Measurements from ENCODE around the gene BMPR1A.
A peak's percentile ranks its signal among the peaks of the same experiment; 100 is the strongest.

BMPR1A gene

DNA sequence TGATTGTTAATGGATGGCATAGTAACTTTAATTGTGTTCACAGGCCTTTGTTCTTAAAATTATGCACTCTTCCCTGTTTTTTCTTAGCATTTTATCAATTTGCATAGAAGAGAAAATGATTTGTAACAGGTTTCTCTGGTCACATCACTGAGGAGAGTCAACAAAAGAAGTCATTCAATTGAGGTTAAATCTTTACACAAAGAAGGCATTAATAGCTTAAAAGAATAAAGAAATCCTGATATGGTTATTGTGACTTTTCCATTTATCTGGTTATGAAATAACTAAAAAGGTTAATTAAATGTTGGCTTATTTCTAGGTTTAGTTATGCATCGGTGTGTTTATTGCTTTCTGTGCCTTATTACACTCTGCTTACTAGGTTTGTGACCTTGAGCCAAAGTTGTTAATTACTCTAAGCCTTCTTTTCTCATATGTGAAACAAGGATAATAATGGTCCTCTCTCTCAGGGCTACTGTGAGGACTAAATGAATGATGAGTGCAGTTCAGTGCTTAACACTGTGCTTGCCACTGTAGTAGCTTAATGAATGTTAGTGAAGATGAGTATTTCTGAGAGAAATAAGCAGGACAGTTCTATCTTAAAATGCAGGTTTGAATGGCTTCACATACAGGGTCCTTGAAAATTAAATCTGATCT is 12.1 kb downstream of the BMPR1A start:
- Histone ChIP-seq H3K36me3 (ENCODE audit: low read depth) (no peaks in the 10 kb centered on the region), H3K27me3 (ENCODE audit: insufficient read depth, poor library complexity, severe bottlenecking) (no peaks in the 10 kb centered on the region), H3K4me3 (ENCODE audit: severe bottlenecking) (no peak overlapping the region), H3K27ac (ENCODE audit: poor library complexity, severe bottlenecking) (no peak overlapping the region), H3K4me1 (ENCODE audit: insufficient read depth, poor library complexity, severe bottlenecking) (no peaks in the 10 kb centered on the region), H3K9me3 (ENCODE audit: severe bottlenecking) (no peaks in the 10 kb centered on the region)
- ATAC-seq (ENCODE audit: low read depth) (no peak), DNase-seq (ENCODE audit: low spot score) (no peak)
- TF ChIP-seq, protein P1, sequence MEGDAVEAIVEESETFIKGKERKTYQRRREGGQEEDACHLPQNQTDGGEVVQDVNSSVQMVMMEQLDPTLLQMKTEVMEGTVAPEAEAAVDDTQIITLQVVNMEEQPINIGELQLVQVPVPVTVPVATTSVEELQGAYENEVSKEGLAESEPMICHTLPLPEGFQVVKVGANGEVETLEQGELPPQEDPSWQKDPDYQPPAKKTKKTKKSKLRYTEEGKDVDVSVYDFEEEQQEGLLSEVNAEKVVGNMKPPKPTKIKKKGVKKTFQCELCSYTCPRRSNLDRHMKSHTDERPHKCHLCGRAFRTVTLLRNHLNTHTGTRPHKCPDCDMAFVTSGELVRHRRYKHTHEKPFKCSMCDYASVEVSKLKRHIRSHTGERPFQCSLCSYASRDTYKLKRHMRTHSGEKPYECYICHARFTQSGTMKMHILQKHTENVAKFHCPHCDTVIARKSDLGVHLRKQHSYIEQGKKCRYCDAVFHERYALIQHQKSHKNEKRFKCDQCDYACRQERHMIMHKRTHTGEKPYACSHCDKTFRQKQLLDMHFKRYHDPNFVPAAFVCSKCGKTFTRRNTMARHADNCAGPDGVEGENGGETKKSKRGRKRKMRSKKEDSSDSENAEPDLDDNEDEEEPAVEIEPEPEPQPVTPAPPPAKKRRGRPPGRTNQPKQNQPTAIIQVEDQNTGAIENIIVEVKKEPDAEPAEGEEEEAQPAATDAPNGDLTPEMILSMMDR (IDR thresholded peaks at IDR 0.05; ENCODE audit: poor library complexity, severe bottlenecking), result no peak

DNA sequence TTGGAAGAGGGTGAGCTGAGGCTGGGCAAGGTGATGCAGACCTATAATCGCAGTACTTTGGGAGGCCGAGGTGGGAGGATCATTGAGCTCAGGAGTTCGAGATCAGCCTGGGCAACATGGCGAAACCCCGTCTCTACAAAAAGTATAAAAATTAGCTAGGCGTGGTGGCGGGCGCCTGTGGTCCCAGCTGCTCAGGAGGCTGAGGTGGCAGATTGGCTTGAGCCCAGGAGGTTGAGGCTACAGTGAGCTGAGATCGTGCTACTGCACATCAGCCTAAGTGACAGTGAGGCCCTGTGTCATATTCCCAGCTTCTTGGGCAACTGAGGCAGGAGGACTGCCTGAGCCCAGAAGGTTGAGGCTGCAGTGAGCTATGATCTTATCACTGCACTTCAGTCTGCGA is 13.6 kb downstream of the BMPR1A start:
- Histone ChIP-seq H3K9me3 (ENCODE audit: severe bottlenecking) (no peaks in the 10 kb centered on the region), H3K27me3 (ENCODE audit: insufficient read depth, poor library complexity, severe bottlenecking) (no peaks in the 10 kb centered on the region), H3K4me1 (ENCODE audit: insufficient read depth, poor library complexity, severe bottlenecking) (peaks cover 3% of the 10 kb centered on the region), H3K27ac (ENCODE audit: poor library complexity, severe bottlenecking) (no peak overlapping the region), H3K36me3 (ENCODE audit: low read depth) (no peaks in the 10 kb centered on the region), H3K4me3 (ENCODE audit: severe bottlenecking) (no peak overlapping the region)
- ATAC-seq (ENCODE audit: low read depth), result no peak
- no peak for DNase-seq (ENCODE audit: low spot score)
- TF ChIP-seq, protein P1 (IDR thresholded peaks at IDR 0.05; ENCODE audit: poor library complexity, severe bottlenecking), result no peak

DNA sequence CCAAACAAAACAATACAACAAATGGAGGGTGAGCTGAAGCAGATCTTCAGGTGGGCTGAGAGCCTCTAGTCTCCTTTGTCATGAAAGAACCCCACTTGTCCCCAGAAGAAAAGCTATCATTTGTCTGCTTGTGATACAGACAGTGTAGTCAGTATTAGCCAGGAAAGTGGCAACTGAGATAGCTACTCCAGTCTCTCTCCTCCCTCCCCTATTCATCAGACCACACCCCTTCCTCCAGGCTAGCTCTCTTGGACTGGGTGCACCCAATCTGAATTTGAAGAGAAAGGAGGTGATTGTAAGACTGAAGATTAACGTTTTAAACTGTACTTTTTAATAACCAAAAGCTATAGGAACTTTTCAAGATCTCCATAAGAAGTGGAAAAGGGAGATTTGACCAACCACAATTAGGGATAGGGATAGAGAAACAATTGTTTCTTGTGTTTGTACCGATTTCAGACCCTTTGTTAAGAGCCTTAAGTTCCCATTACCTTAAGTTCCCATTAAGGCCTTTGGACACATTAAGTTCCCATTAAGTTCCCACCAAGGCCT is 14.1 kb downstream of the BMPR1A start:
- DNase-seq (ENCODE audit: low spot score) (no peak), ATAC-seq (ENCODE audit: low read depth) (peak; percentile 57; the same call in 2 of the 3 replicates)
- Histone ChIP-seq H3K4me1 (ENCODE audit: insufficient read depth, poor library complexity, severe bottlenecking) (peaks cover 3% of the 10 kb centered on the region), H3K36me3 (ENCODE audit: low read depth) (no peaks in the 10 kb centered on the region), H3K9me3 (ENCODE audit: severe bottlenecking) (no peaks in the 10 kb centered on the region), H3K4me3 (ENCODE audit: severe bottlenecking) (no peak overlapping the region), H3K27ac (ENCODE audit: poor library complexity, severe bottlenecking) (no peak overlapping the region), H3K27me3 (ENCODE audit: insufficient read depth, poor library complexity, severe bottlenecking) (no peaks in the 10 kb centered on the region)
- TF ChIP-seq, protein P1 (IDR thresholded peaks at IDR 0.05; ENCODE audit: poor library complexity, severe bottlenecking), result no peak

DNA sequence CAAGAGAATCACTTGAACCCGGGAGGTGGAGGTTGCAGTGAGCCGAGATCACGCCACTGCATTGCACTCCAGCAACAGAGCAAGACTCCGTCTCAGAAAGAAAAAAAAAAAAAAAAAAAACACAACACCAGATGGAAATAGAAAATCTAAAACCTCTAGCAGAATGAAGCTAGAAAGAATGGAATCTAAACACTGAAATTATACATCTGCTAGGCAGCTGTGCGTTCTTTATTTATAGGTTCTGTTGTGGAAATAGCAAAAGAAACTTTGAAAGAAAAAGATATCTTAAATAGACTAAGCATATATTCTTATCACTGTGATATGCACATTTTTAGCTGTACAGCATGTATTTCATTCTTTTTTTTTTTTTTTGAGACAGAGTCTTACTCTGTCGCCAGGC is 17.1 kb downstream of the BMPR1A start:
- DNase-seq (ENCODE audit: low spot score) (no peak), ATAC-seq (ENCODE audit: low read depth) (no peak)
- no peaks in the 10 kb centered on the region for H3K9me3 ChIP-seq (ENCODE audit: severe bottlenecking)
- TF ChIP-seq, protein P1 (IDR thresholded peaks at IDR 0.05; ENCODE audit: poor library complexity, severe bottlenecking), result no peak
- peaks cover 3% of the 10 kb centered on the region for H3K4me1 ChIP-seq (ENCODE audit: insufficient read depth, poor library complexity, severe bottlenecking)
- no peak overlapping the region for H3K4me3 ChIP-seq (ENCODE audit: severe bottlenecking)
- H3K27me3 ChIP-seq (ENCODE audit: insufficient read depth, poor library complexity, severe bottlenecking), result no peaks in the 10 kb centered on the region
- H3K36me3 ChIP-seq (ENCODE audit: low read depth), result no peaks in the 10 kb centered on the region
- H3K27ac ChIP-seq (ENCODE audit: poor library complexity, severe bottlenecking), result no peak overlapping the region

Data from RWPE2 (cell line).